Endothelial cell (in vitro differentiated cells): ENCODE measurements around the gene CMTM8. TPM values are rescaled to one million over a fixed set of nuclear protein-coding genes. Genes with fewer than 3 reads are reported as not detected.

Experiments used
- DNase-seq: peaks from one replicate; pipeline ENCODE4 v3.0.0; 2021; ENCODE audit warnings: low spot score
- H3K27ac Mint-ChIP-seq: one replicate; pipeline ENCODE4 v1.8.0; 2021; ENCODE audit warnings: mixed read lengths, inconsistent platforms; ENCODE audit not compliant: unreplicated experiment
- H3K27me3 Mint-ChIP-seq: one replicate; pipeline ENCODE4 v1.8.0; 2021; ENCODE audit warnings: mild to moderate bottlenecking, moderate library complexity, mixed read lengths, inconsistent platforms; ENCODE audit not compliant: unreplicated experiment
- H3K36me3 Mint-ChIP-seq: one replicate; pipeline ENCODE4 v1.8.0; 2021; ENCODE audit warnings: mild to moderate bottlenecking, low read depth, mixed read lengths, inconsistent platforms; ENCODE audit not compliant: unreplicated experiment
- H3K4me1 Mint-ChIP-seq: one replicate; pipeline ENCODE4 v1.8.0; 2021; ENCODE audit warnings: mild to moderate bottlenecking, mixed read lengths, inconsistent platforms; ENCODE audit not compliant: unreplicated experiment
- H3K4me3 Mint-ChIP-seq: one replicate; pipeline ENCODE4 v1.8.0; 2021; ENCODE audit warnings: mild to moderate bottlenecking, mixed read lengths, inconsistent platforms; ENCODE audit not compliant: unreplicated experiment
- H3K9me3 Mint-ChIP-seq: one replicate; pipeline ENCODE4 v1.8.0; 2021; ENCODE audit warnings: mixed read lengths, inconsistent platforms; ENCODE audit not compliant: unreplicated experiment
- CTCF ChIP-seq: fragments of 200-600 bp; sonication (generic); IDR thresholded peaks from one replicate; pipeline ENCODE4 v1.5.0; 2021; ENCODE audit warnings: antibody characterized with exemption; ENCODE audit not compliant: unreplicated experiment
- total RNA-seq: library from RNA; stranded (reverse); fragmentation: NEBNext Ultra II Directional; extraction: Animal tissue kit (Norgen Biotek cat#: 25700); gene quantifications from one replicate; pipeline ENCODE4 v1.2.1, GENCODE V29; 2021; ENCODE audit not compliant: unreplicated experiment

CMTM8 gene
- total RNA-seq, 1 donor from 2014 or later, result 16.2 TPM

- no peak for TF ChIP-seq CTCF
- Mint-ChIP-seq H3K4me1 (peaks cover 33% of the 10 kb centered on the region), H3K36me3 (peaks cover 7% of the 10 kb centered on the region), H3K4me3 (no peak overlapping the region), H3K9me3 (no peaks in the 10 kb centered on the region), H3K27me3 (peaks cover 5% of the 10 kb centered on the region), H3K27ac (no peak overlapping the region)
- no peak for DNase-seq
These were observed 172.1 kb downstream of the CMTM8 start for GRCh38 chr3:32410367-32411246.

- H3K36me3 Mint-ChIP-seq, result peaks cover 8% of the 10 kb centered on the region
- peaks cover 5% of the 10 kb centered on the region for H3K27me3 Mint-ChIP-seq
- H3K27ac Mint-ChIP-seq, result no peak overlapping the region
- H3K4me1 Mint-ChIP-seq, result peaks cover 33% of the 10 kb centered on the region
- no peak overlapping the region for H3K4me3 Mint-ChIP-seq
- TF ChIP-seq CTCF, result no peak
- DNase-seq, result no peak
- H3K9me3 Mint-ChIP-seq, result no peaks in the 10 kb centered on the region
These were observed 173.0 kb downstream of the CMTM8 start for GRCh38 chr3:32411442-32411841.

DNA sequence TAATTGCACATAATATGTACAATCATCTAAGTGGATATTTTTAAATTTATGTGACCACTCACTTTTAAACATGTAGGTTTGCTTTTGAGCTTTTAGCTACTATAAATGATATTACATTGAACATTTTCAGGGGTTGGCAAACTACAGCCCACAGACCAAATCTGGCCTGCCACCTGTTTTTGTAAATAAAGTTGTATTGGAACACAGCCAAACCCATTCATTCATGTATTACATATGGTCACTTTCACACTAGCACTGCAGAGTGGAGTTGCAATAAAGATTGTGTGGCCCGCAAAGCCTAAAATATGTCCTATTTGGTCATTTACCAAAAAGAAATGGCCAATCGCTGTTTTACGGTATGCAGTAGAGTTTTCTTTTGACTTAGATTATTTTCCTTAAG lies 174.4 kb downstream of the CMTM8 start:
- TF ChIP-seq CTCF, result no peak
- DNase-seq, result no peak
- no peak overlapping the region for H3K27ac Mint-ChIP-seq
- peaks cover 30% of the 10 kb centered on the region for H3K4me1 Mint-ChIP-seq
- no peak overlapping the region for H3K4me3 Mint-ChIP-seq
- H3K9me3 Mint-ChIP-seq, result no peaks in the 10 kb centered on the region
- H3K36me3 Mint-ChIP-seq, result peaks cover 8% of the 10 kb centered on the region
- H3K27me3 Mint-ChIP-seq, result peaks cover 5% of the 10 kb centered on the region

- Mint-ChIP-seq H3K27ac (no peak overlapping the region), H3K9me3 (no peaks in the 10 kb centered on the region), H3K4me3 (no peak overlapping the region), H3K4me1 (peaks cover 30% of the 10 kb centered on the region), H3K36me3 (peaks cover 8% of the 10 kb centered on the region), H3K27me3 (peaks cover 7% of the 10 kb centered on the region)
- DNase-seq, result no peak
- no peak for TF ChIP-seq CTCF
These were observed 175.5 kb downstream of the CMTM8 start for GRCh38 chr3:32413845-32414521.
